GM21381 (cell line): ENCODE results near the gene GPR25.

Experiments
- ATAC-seq: cut with Tn5 transposase; IDR thresholded peaks from one replicate; pipeline ENCODE4 v1.9.1; 2021; ENCODE audit warnings: mild to moderate bottlenecking, moderate library complexity; ENCODE audit not compliant: unreplicated experiment

The GPR25 gene

DNA sequence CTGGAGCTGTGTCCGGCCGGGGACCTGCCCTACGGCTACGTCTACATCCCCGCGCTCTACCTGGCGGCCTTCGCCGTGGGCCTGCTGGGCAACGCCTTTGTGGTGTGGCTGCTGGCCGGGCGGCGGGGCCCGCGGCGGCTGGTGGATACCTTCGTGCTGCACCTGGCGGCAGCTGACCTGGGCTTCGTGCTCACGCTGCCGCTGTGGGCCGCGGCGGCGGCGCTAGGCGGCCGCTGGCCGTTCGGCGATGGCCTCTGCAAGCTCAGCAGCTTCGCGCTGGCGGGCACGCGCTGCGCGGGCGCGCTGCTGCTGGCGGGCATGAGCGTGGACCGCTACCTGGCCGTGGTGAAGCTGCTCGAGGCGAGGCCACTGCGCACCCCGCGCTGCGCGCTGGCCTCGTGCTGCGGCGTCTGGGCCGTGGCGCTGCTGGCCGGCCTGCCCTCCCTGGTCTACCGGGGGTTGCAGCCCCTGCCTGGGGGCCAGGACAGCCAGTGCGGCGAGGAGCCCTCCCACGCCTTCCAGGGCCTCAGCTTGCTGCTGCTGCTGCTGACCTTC, 412 bp downstream of the GPR25 start:
- ATAC-seq, result no peak

DNA sequence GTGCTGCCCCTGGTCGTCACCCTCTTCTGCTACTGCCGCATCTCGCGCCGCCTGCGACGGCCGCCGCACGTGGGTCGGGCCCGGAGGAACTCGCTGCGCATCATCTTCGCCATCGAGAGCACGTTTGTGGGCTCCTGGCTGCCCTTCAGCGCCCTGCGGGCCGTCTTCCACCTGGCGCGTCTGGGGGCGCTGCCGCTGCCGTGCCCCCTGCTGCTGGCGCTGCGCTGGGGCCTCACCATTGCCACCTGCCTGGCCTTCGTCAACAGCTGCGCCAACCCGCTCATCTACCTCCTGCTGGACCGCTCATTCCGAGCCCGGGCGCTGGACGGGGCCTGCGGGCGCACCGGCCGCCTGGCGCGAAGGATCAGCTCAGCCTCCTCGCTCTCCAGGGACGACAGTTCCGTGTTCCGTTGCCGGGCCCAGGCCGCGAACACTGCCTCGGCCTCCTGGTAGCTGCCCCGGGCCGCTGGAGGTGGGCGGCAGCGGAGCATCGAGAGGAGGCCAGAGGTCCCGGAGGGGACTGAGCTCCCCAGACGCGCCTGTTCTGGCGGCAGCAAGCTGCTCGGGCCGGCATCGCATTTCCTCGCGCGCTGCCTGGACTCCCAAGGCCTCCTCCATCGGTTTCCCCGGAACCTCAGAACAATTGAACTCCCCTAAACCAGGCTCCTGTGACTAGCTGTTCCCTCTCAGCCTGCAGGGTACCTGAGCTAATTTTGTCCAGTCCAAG, 1.1 kb downstream of the GPR25 start:
- ATAC-seq, result no peak

DNA sequence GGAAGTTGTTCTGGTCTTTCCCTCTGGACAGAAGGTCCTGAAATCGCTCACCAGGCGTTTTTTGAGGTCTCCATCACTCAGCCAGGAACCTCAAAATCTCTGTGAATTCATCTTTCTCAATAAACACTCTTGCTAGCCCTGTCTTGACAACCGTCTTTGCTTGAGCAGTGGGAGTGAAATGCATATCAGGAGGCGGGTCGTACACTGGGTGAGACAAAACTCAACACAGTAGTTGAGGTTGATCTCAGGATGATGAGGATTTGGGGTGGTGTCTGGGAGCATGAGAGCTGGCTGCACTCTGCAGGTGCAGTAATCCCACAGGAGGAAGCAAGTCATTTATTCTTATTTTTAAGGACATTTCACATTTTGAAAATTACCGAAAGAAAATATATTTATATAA, 1.9 kb downstream of the GPR25 start:
- no peak for ATAC-seq

DNA sequence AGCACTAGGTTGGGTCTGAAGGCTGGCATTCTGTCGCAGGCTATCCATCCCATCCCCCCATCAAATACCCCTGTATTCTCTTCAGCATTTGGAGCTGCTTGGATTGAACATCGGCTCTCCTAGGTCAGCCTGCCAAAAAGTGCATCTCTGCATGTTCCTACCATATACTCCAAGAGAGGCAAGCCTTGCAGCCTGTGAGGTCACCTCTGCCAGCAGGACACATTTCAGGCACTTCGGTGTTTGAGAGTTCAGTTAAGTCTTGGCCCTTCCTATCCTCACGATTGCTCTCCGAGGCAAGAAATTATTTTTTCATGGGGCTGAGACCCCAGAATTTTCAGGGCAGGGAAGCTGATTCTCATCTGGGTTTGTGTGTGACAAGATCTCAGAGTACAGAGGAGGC, 2.6 kb downstream of the GPR25 start:
- ATAC-seq, result no peak

DNA sequence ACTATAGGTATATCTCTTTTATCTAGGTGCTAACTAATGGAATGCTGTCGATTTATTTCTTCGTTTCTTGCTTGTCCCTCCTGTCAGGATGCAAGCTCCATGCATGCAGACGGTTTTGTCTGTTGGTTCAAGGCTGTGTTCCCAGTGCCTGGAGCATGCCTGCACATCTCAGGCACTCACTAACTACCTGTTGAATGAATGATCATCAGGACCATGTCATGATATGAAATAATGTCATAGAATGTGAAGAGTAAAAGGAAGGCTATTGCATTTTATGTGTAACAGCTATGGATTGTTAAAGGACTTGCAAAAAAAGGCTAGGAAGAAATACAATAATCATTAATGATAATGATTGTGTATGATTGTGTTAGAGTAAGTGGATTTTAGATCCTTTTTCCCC, 4.2 kb downstream of the GPR25 start:
- ATAC-seq, result no peak

DNA sequence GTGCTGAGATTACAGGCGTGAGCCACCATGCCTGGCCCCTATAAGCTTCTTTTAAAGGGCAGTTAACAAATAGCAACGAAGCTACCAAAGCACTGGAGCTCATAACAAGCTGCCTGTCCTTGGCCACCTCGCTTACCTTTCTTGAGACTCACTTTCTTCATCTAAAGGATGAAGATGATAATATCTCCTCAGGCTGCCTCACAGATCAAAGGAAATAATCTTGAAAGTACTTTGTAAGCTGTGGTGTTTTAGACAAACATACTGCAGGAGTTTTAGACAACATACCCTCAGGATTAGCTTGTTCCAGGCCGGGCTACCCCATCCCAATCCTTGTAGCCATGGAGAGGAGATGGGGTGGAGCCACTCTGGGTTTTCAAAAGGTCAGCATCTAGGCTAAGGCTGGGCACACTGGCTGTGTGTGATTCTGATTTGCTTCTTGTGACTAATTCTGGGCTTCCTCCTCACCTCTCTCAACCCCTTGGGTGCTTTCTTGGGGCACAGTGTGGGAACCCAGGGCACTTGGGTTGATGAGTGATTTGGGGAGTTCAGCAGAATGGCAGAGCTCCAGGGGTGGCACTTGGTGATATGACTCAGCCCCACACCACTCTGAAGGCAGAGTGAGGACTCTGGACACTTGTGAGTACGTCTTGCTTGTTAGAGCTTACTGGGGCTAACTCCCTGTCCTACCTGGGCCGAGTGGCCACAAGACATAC, 5.2 kb downstream of the GPR25 start:
- peak; percentile 60 for ATAC-seq

DNA sequence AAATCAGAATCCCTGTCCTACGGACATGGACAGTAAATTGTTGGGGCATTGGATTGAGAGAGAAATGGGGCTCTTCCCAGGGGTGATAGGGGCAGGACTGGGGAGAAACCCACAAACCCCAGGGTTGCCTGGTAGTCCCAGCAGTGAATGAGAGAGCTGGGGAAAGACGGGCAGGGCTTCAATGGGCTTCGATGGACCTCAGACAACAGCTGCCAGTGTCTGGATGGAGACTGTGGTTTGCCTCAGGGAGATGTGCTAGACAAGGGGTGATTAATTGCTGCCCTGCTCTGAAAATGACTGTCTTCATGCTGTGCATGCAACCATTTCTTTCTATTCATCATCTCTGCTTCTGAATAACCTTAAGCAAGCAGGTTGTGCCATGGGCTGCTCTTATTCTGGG, 7.4 kb downstream of the GPR25 start:
- peak; percentile 55 for ATAC-seq

DNA sequence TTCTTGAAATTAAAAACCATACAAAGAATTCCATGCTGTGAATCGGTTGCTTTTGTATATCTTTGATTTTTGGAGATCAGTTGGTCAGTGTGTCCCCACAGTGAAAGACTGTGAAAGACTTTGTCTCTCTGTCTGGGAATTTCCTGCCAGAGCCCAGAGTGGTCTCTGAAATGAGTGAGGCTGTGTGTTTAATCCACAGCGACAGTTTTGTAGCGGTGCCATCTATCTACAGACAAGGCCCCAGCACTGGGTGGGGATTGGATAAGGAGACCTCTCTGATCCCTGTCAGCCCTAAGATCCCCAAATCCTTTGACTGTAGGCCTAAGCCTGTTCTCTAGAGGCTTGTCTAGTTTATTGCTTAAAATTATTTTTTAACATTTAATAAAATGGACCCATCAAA, 10.3 kb downstream of the GPR25 start:
- ATAC-seq, result no peak

DNA sequence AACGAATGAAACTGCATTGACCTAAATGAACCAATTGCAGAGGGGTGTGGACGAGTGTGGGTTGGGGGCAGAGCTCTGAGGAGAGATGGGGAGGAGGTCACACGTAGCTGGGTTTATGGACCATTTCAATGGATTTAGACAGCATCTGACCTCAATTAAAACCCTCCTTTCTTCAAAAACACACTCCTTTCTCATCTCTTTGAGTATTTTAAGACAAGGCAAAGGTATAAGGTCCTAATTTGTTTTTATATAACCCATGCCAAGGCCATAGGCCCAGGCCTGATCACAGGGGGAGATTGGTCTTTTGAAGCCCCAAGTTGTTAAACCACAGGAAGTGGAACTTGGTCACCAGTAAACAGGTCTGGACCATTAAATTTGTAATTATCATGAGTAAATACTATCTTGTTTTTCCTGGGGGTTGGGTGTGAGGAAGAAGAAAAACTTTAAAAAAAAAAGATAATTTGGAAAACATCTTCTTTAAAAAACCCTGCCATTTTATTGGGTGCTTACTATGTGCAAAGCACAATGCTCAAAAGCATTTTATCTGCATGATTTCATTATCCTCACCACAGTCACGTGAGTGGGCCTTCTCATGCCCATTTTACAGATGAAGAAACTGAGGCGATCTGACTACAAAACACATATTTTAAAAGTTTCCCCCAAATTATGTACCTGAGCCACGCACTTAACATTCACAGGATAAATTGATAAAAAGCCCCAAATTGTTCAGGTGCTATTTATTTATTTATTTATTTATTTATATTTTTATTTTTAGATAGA, 13.0 kb downstream of the GPR25 start:
- ATAC-seq, result no peak

DNA sequence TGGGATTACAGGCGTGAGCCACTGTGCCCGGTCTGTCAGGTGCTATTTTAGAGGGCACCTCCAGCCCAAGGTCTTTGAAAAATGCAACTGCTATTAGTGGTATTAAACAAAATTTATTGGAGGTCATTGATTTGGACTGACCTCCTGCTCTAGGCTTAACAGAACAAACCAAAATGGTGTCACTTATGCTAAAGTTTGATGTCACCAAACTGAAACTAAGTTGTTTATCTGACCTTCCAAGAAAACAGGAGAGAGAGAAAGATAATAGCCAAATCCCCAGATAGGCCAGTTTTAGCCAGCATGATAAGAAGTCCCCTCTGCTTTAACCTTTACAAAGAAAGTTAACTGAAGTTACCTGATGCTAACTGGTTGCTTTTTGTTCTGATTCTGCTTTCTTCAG, 13.8 kb downstream of the GPR25 start:
- ATAC-seq, result no peak

DNA sequence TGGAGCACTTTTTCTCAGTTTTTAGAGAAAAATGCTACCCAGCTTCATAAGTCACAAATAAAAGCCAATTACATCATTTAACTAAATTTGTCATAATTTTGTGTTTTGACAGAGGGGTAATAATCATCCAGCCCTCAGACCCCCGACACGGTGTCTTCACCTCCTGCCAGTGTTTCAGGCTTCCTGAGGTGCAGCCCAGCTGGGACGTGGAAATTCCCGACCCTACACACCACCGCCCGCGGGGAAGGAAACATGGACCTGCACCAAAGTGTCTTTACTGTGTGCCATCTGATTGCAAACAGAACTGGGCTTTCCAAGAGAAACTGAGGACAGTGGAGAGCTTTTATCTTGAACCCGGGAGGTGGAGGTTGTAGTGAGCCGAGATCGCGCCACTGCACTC, 14.3 kb downstream of the GPR25 start:
- no peak for ATAC-seq

DNA sequence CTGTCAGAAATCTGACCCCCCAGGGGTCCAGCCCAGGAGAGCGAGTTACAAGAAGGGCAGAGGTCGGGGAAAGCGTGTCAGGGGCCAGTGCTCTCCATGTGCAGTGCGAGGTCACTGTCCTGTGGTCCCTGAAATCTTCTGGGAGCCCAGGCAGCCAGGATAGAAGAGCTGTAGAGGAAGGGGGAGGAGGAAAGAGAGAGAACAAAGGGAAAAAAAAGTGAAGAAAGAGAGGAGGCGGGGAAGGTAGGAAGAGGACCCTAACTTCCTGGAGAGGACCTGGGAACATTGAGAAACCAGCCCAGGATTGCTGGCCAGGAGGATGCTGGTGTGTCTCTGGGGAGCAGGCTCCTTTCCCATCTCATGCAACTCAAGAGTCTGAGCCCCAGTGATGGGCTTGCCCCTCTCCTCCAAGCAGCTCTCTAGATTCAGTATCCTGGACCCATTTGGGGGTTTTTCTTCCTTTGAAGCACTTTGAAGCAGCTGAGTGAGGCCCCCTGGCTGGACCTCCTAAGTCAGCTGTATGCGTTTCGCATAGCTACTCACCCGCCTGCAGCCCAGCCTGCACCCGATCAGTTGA, 15.1 kb downstream of the GPR25 start:
- ATAC-seq, result no peak

DNA sequence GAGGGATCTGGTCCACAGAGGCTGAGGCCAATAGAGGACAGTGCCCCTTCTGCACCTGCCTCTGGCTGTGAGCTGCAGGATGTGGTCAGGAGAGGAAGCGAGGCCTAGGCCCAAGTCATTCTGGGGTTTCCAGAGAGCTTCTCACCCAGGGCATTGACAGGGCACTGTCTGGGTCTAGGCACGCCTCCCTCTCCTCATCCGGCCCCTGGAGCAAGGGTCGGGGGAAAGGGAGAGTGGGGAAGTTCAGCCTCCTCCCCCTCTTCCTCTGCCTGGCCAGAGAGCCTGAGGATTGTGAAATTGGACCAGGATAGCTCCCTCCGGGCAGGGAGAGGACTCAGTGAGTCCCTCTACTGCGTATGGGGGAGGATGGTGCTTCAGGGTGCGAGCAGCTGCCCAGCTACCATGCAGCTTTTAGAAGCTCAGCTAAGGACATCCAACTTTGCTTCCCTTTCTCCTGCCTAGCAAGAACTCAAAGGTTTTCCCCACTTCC, 15.6 kb downstream of the GPR25 start:
- ATAC-seq, result peak; percentile 89

DNA sequence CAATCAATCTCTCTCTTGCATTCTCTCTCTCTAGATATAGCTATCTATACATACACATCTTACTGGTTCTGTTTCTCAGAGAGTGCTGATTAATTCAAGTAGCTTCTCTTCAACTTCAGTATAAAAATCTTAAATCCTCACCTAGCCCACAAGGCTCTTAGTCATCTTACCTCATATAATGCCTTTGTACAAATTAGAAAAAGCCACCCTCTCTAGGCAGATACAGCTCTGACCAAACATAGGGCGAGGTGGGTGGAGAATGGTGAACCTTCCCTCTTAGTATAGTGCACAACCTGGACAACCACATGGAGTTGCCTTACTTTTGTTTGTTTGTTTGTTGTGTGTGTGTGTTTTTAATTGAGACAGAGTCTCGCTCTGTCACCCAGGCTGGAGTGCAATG, 16.8 kb downstream of the GPR25 start:
- no peak for ATAC-seq

DNA sequence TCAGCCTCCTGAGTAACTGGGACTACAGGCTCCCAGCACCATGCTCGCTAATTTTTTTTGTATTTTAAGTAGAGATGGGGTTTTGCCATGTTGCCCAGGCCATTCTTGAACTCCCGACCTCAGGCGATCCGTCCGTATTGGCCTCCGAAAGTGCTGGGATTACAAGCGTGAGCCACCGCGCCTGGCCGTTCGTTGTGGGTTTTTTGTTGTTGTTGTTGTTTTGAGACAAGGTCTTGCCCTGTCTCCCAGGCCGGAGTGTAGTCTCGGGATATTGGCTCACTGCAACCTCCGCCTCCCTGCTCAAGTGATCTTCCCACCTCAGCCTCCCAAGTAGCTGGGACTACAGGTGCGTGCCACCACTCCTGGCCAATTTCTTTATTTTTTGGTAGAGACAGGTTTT, 17.2 kb downstream of the GPR25 start:
- ATAC-seq, result no peak

DNA sequence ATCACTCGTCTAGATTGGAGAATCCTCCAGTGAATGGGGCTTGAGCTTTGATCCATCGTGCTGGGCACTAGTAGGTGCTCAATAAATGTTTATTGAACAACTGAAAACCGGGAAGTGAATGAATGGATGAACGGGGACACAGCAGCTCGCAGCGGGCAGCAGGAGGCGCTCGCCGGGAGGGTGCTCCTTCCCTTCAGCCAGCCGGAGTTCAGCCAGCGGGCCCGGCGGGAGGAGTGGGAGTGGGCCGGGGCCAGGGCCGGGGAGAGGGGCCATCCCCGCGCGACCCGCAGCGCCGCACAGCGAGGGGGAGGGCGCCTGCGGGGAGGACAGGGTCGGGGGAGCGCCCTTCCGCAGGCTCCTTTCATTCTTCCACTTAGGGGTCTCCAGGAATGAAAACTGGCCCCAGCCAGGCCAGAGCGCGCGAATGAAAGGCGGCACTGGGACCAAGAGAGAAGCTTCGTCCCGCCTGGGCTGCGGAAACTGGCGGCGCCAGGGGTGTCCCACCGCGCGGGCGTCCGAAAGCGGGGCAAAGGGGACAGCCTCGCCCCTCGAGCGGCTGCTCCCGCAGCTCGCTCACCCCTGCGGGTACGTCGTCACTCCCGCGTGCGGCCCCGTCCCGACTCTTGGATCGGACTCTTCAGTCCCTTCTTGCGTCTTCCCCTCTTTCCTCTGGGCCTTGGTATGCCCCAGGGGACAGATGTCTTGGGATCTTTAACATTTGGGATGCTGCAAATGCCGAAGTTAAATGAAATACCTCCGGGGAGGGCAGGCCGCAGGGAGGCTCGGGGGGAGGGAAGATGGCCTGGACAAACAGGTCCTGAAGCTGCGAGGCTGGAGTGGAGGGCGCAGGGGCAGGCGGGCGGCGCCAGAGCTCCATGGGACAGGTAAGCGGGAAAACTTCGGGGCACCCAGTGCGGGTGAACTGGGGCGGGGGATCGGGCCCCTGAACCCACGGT, 18.3 kb downstream of the GPR25 start:
- no peak for ATAC-seq

DNA sequence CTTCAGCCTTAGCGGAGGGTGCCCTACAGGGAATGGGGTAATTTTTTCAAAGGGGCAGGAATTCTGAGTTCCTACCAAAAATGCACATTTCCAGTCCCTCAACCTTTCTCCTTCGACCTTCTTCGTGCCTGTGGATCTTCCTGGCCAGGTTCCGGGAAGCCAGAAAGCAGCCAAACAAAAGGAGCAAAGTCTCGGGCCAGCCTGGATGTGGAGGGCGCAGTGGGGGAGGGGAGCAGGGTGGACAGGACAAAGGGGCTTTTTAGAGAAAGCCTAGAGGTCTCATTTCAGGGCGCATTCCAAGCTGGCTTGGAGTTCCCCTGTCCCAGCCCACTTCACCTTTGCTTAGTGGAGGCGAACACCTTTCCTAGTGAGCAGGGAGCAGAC, 19.0 kb downstream of the GPR25 start:
- no peak for ATAC-seq

DNA sequence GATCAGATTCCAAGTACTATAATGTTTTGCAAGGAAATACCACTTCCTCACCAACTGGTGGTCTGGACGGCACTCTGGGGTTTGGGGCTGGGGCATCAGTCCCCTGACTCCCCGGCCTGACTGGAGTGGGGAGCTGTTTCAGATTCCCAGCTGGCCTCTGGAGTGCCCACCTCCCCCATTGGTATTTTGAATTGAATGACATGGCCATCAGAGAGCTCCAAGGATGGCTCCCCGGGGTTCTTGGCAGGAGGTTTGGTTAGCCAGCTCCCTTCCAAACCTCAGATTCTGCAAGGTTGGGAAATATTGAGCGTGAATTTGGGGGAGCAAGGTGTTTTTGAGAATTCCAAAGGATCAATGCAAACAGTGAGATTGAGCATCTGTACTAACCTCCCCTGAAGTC, 19.8 kb downstream of the GPR25 start:
- ATAC-seq, result no peak

DNA sequence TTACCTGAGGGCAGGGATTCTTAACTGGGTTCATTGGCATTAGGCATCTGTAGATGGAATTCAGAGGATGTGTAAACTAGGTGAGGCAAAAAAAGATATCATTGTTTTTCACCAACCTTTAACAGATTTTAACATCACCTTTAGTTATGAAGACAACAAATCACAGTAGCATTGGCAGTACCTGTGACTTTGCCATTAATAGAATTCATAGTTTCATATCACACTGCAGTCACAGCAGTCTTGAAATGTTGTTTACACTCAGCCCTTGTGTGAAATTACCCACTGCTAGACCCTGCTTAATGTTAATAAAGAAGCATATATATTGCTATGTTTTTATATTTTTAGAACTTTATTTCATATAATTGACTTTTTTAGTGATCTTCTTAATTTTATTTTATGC, 20.2 kb downstream of the GPR25 start:
- no peak for ATAC-seq

DNA sequence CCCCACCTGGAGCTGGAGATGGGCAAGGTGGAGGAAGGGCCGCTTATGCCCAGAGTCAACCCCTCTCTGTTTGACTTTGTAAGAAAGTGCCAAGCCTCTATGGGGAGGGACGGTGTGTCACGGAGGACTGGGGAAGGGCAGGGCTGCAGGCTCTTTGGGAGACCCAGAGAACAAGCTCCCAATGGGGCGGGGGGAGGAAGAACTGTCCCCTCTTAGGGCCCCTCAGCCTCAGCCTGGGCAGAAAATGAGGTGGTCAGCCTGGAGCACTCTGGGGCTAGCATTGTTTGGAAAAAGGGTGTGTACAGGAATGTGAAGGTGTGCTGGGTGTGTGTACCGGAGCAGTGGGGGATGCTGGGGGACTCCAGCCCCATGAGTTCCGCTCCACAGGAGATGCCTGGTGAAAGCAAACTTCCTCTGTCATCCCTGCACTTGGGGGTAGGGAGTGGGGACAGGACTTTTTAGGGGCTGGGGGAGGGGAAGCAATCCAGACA, 20.7 kb downstream of the GPR25 start:
- no peak for ATAC-seq
